PFSK-1 (cell line): ENCODE results near the gene GTPBP4.

ENCODE experiments used
- FOXP2 ChIP-seq: optimal IDR thresholded peaks from 2 replicates; pipeline ENCODE3; 2011; ENCODE audit warnings: borderline replicate concordance, control low read depth, inconsistent platforms; ENCODE audit not compliant: insufficient read depth; ENCODE audit errors: extremely low read length, extremely low read depth
- POLR2AphosphoS5 ChIP-seq: IDR thresholded peaks from 2 replicates; pipeline ENCODE4 v1.6.1; 2012; ENCODE audit warnings: low read depth, mild to moderate bottlenecking, control low read depth, low read length, moderate library complexity
- REST ChIP-seq, 2 experiments: IDR thresholded peaks; 2 replicates each; pipeline versions ENCODE4 v1.6.1 to v1.8.0; 2011 to 2012; ENCODE audit warnings: low read depth in 2 of 2, low read length in 2 of 2, control low read depth in 1 of 2, inconsistent platforms in 1 of 2, mild to moderate bottlenecking in 1 of 2, moderate library complexity in 1 of 2; ENCODE audit not compliant: insufficient read depth in 1 of 2
- SIN3A ChIP-seq: IDR thresholded peaks from 2 replicates; pipeline ENCODE4 v1.6.1; 2012; ENCODE audit warnings: mild to moderate bottlenecking, low read length, moderate library complexity, borderline replicate concordance; ENCODE audit not compliant: insufficient read depth
- TAF1 ChIP-seq: IDR thresholded peaks from 2 replicates; pipeline ENCODE4 v1.6.1; 2012; ENCODE audit warnings: low read length, control low read depth, borderline replicate concordance; ENCODE audit not compliant: insufficient read depth

The GTPBP4 gene

GRCh38 chr10:970311-971149, 17.7 kb upstream of the GTPBP4 start:
- TF ChIP-seq POLR2AphosphoS5 (no peak), FOXP2 (no peak), REST (IDR thresholded peaks at IDR 0.05; ENCODE audit: insufficient read depth in 1 of 2, low read depth in 2 of 2, low read length in 2 of 2) (no peak), TAF1 (no peak), SIN3A (no peak)

GRCh38 chr10:971150-971542, 17.1 kb upstream of the GTPBP4 start:
- TF ChIP-seq POLR2AphosphoS5, result no peak
- no peak for TF ChIP-seq TAF1
- no peak for TF ChIP-seq REST (IDR thresholded peaks at IDR 0.05; ENCODE audit: insufficient read depth in 1 of 2, low read depth in 2 of 2, low read length in 2 of 2)
- no peak for TF ChIP-seq SIN3A

GRCh38 chr10:971613-972012, 16.6 kb upstream of the GTPBP4 start:
- TF ChIP-seq TAF1 (no peak), POLR2AphosphoS5 (no peak), SIN3A (no peak), FOXP2 (no peak), REST (IDR thresholded peaks at IDR 0.05; ENCODE audit: insufficient read depth in 1 of 2, low read depth in 2 of 2, low read length in 2 of 2) (no peak)

GRCh38 chr10:972763-973162, 15.5 kb upstream of the GTPBP4 start:
- TF ChIP-seq REST (IDR thresholded peaks at IDR 0.05; ENCODE audit: insufficient read depth in 1 of 2, low read depth in 2 of 2, low read length in 2 of 2), result no peak
- no peak for TF ChIP-seq SIN3A
- TF ChIP-seq TAF1, result no peak
- no peak for TF ChIP-seq FOXP2
- no peak for TF ChIP-seq POLR2AphosphoS5
